HG02884 (cell line): Measurements from ENCODE around the gene FOXJ2.
"Not testable (repeated sequence)": the region's sequence is repeated elsewhere in the genome, so short reads cannot be mapped to it uniquely, and the experiment has no call there.

ENCODE experiments used
- ATAC-seq: cut with Tn5 transposase; IDR thresholded peaks from one replicate; pipeline ENCODE4 v1.9.1; 2021; ENCODE audit warnings: mild to moderate bottlenecking, moderate library complexity; ENCODE audit not compliant: unreplicated experiment

Gene FOXJ2

GRCh38 chr12:8032242-8033152, at the start of gene FOXJ2:
Gene FOXJ2, plus strand, starts transcription at chr12:8032716. Its CDS starts 7,117 bp downstream, at chr12:8039833.
- ATAC-seq: peak; percentile 57

- not testable (repeated sequence) for ATAC-seq
Measured at GRCh38 chr12:7983019-7983418, 49.5 kb upstream of the FOXJ2 start.

- ATAC-seq: not testable (repeated sequence)
Measured at GRCh38 chr12:7983460-7983859, 49.1 kb upstream of the FOXJ2 start.

- ATAC-seq: no peak
Measured at GRCh38 chr12:7984900-7985299, 47.6 kb upstream of the FOXJ2 start.

GRCh38 chr12:7985802-7986418, 46.6 kb upstream of the FOXJ2 start:
- ATAC-seq: no peak

- peak; percentile 74 for ATAC-seq
Measured at GRCh38 chr12:7989827-7990491, 42.6 kb upstream of the FOXJ2 start.

- ATAC-seq: no peak
Measured at GRCh38 chr12:7991535-7991934, 41.0 kb upstream of the FOXJ2 start.

- ATAC-seq: no peak
Measured at GRCh38 chr12:7994731-7995205, 37.7 kb upstream of the FOXJ2 start.

- ATAC-seq: peak; percentile 98
Measured at GRCh38 chr12:7995266-7995963, 37.1 kb upstream of the FOXJ2 start.

GRCh38 chr12:8000827-8001226, 31.7 kb upstream of the FOXJ2 start:
- ATAC-seq: not testable (repeated sequence)

- not testable (repeated sequence) for ATAC-seq
Measured at GRCh38 chr12:8001496-8001895, 31.0 kb upstream of the FOXJ2 start.

GRCh38 chr12:8004897-8005296, 27.6 kb upstream of the FOXJ2 start:
- ATAC-seq: not testable (repeated sequence)

- no peak for ATAC-seq
Measured at GRCh38 chr12:8011331-8011730, 21.2 kb upstream of the FOXJ2 start.

- ATAC-seq: no peak
Measured at GRCh38 chr12:8012651-8013309, 19.7 kb upstream of the FOXJ2 start.

- ATAC-seq: no peak
Measured at GRCh38 chr12:8014836-8015235, 17.7 kb upstream of the FOXJ2 start.

- ATAC-seq: not testable (repeated sequence)
Measured at GRCh38 chr12:8018213-8018612, 14.3 kb upstream of the FOXJ2 start.

- ATAC-seq: no peak
Measured at GRCh38 chr12:8018666-8019581, 13.6 kb upstream of the FOXJ2 start.

GRCh38 chr12:8026291-8026900, 6.1 kb upstream of the FOXJ2 start:
- ATAC-seq: peak; percentile 97

GRCh38 chr12:8027856-8028255, 4.7 kb upstream of the FOXJ2 start:
- no peak for ATAC-seq
